ENCODE measurements around the gene ZEB1.

Gene ZEB1

GRCh38 chr10:31303212-31303611, 15.8 kb upstream of the ZEB1 start:
- no peak for TF ChIP-seq CTCF (IDR thresholded peaks at IDR 0.05; ENCODE audit: borderline replicate concordance, insufficient read depth, low read depth, low read length)
- no peak overlapping the region for H3K4me3 ChIP-seq (ENCODE audit: low read depth, low read length)

- no peak for TF ChIP-seq CTCF (IDR thresholded peaks at IDR 0.05; ENCODE audit: borderline replicate concordance, insufficient read depth, low read depth, low read length)
- no peak overlapping the region for H3K4me3 ChIP-seq (ENCODE audit: low read depth, low read length)
These were observed 14.6 kb upstream of the ZEB1 start for GRCh38 chr10:31304291-31304970.

GRCh38 chr10:31313396-31313795, 5.6 kb upstream of the ZEB1 start:
- TF ChIP-seq CTCF (IDR thresholded peaks at IDR 0.05; ENCODE audit: borderline replicate concordance, insufficient read depth, low read depth, low read length): no peak
- no peak overlapping the region for H3K4me3 ChIP-seq (ENCODE audit: low read depth, low read length)

- no peak overlapping the region for H3K4me3 ChIP-seq (ENCODE audit: low read depth, low read length)
- no peak for TF ChIP-seq CTCF (IDR thresholded peaks at IDR 0.05; ENCODE audit: borderline replicate concordance, insufficient read depth, low read depth, low read length)
These were observed 4.5 kb upstream of the ZEB1 start for GRCh38 chr10:31314256-31315150.

GRCh38 chr10:31315453-31315852, 3.6 kb upstream of the ZEB1 start:
- no peak for TF ChIP-seq CTCF (IDR thresholded peaks at IDR 0.05; ENCODE audit: borderline replicate concordance, insufficient read depth, low read depth, low read length)
- H3K4me3 ChIP-seq (ENCODE audit: low read depth, low read length): no peak overlapping the region

GRCh38 chr10:31317171-31317570, 1.8 kb upstream of the ZEB1 start:
- no peak overlapping the region for H3K4me3 ChIP-seq (ENCODE audit: low read depth, low read length)
- TF ChIP-seq CTCF (IDR thresholded peaks at IDR 0.05; ENCODE audit: borderline replicate concordance, insufficient read depth, low read depth, low read length): no peak

Data from GM12875 (cell line).